ENCODE data around the gene CISD2.
"Not testable (repeated sequence)": the region's sequence is repeated elsewhere in the genome, so short reads cannot be mapped to it uniquely, and the experiment has no call there.

CISD2 gene

GRCh38 chr4:102862747-102863146 is 6.0 kb upstream of the CISD2 start:
- TF ChIP-seq CTCF (IDR thresholded peaks at IDR 0.05; ENCODE audit: borderline replicate concordance, control extremely low read depth, extremely low read depth, insufficient read depth, missing control alignments) = no peak
- no peak for DNase-seq (ENCODE audit: low spot score)
- in situ Hi-C loops (cut with MboI; ENCODE audit: low sequenced_read_pairs, unreplicated experiment) = no loop called here

GRCh38 chr4:102865327-102865726 is 3.5 kb upstream of the CISD2 start:
- DNase-seq (ENCODE audit: low spot score); in situ Hi-C loops (cut with MboI; ENCODE audit: low sequenced_read_pairs, unreplicated experiment): not testable (repeated sequence)

- DNase-seq (ENCODE audit: low spot score) = no peak
- in situ Hi-C loops (cut with MboI; ENCODE audit: low sequenced_read_pairs, unreplicated experiment) = no loop called here
- no peak for TF ChIP-seq CTCF (IDR thresholded peaks at IDR 0.05; ENCODE audit: borderline replicate concordance, control extremely low read depth, extremely low read depth, insufficient read depth, missing control alignments)
Measured at GRCh38 chr4:102867278-102868152, 1.3 kb upstream of the CISD2 start.

- no peak for DNase-seq (ENCODE audit: low spot score)
- in situ Hi-C loops (cut with MboI; ENCODE audit: low sequenced_read_pairs, unreplicated experiment) = no loop called here
- no peak for TF ChIP-seq CTCF (IDR thresholded peaks at IDR 0.05; ENCODE audit: borderline replicate concordance, control extremely low read depth, extremely low read depth, insufficient read depth, missing control alignments)
Measured at GRCh38 chr4:102868153-102868780, 525 bp upstream of the CISD2 start.

- in situ Hi-C loops (cut with MboI; ENCODE audit: low sequenced_read_pairs, unreplicated experiment) = no loop called here
- no peak for TF ChIP-seq CTCF (IDR thresholded peaks at IDR 0.05; ENCODE audit: borderline replicate concordance, control extremely low read depth, extremely low read depth, insufficient read depth, missing control alignments)
- no peak for DNase-seq (ENCODE audit: low spot score)
Measured at GRCh38 chr4:102869569-102870197, 891 bp downstream of the CISD2 start.

GRCh38 chr4:102871772-102872171 is 3.0 kb downstream of the CISD2 start:
- no peak for TF ChIP-seq CTCF (IDR thresholded peaks at IDR 0.05; ENCODE audit: borderline replicate concordance, control extremely low read depth, extremely low read depth, insufficient read depth, missing control alignments)
- no peak for DNase-seq (ENCODE audit: low spot score)
- in situ Hi-C loops (cut with MboI; ENCODE audit: low sequenced_read_pairs, unreplicated experiment) = no loop called here

- DNase-seq (ENCODE audit: low spot score); in situ Hi-C loops (cut with MboI; ENCODE audit: low sequenced_read_pairs, unreplicated experiment): not testable (repeated sequence)
Measured at GRCh38 chr4:102877477-102878106, 8.8 kb downstream of the CISD2 start.

- in situ Hi-C loops (cut with MboI; ENCODE audit: low sequenced_read_pairs, unreplicated experiment); DNase-seq (ENCODE audit: low spot score): not testable (repeated sequence)
Measured at GRCh38 chr4:102878349-102878748, 9.6 kb downstream of the CISD2 start.
